ENCODE data around the gene ANKRD17.
"Not testable (repeated sequence)": the region's sequence is repeated elsewhere in the genome, so short reads cannot be mapped to it uniquely, and the experiment has no call there.

ANKRD17 gene

GRCh38 chr4:73230865-73231517 lies 27.6 kb downstream of the ANKRD17 start:
- Histone ChIP-seq H2AK5ac (ENCODE audit: low read length, severe bottlenecking) (no peak overlapping the region), H3K27me3 (ENCODE audit: control insufficient read depth in 1 of 2, insufficient read depth in 1 of 2, low read length in 2 of 2) (no peaks in the 10 kb centered on the region), H3K23ac (ENCODE audit: low read length in 2 of 2) (no peak overlapping the region), H3K4ac (ENCODE audit: low read depth in 1 of 2, low read length in 2 of 2) (no peak overlapping the region), H3K4me1 (ENCODE audit: control insufficient read depth, insufficient read depth, low read depth, low read length) (no peaks in the 10 kb centered on the region), H4K8ac (ENCODE audit: low read length) (no peak overlapping the region), H2BK12ac (ENCODE audit: low read length in 2 of 2) (no peak overlapping the region), H3K4me2 (ENCODE audit: low read length, poor library complexity, severe bottlenecking) (no peak overlapping the region), H3K27ac (ENCODE audit: low read length, poor library complexity, severe bottlenecking) (no peak overlapping the region), H3K9ac (ENCODE audit: low read length) (no peak overlapping the region), H2BK15ac (ENCODE audit: low read depth, poor library complexity, severe bottlenecking) (no peak overlapping the region), H3K14ac (ENCODE audit: low read length in 2 of 2) (no peak overlapping the region), H3K4me3 (ENCODE audit: insufficient read depth in 1 of 2, low read depth in 1 of 2, low read length in 2 of 2) (no peak overlapping the region), H3K36me3 (ENCODE audit: control insufficient read depth in 1 of 2, insufficient read depth in 2 of 2, low read depth in 1 of 2, low read length in 2 of 2) (peaks cover 8 to 51% of the 10 kb centered on the region in 2 experiments), H4K91ac (ENCODE audit: low read length) (no peak overlapping the region), H2BK5ac (ENCODE audit: low read depth, low read length, poor library complexity, severe bottlenecking) (no peak overlapping the region), H3K79me1 (replicated peaks; ENCODE audit: low read length, poor library complexity, severe bottlenecking) (peaks cover 5% of the 10 kb centered on the region), H2AFZ (ENCODE audit: low read depth, low read length) (no peak overlapping the region), H3K18ac (ENCODE audit: low read depth in 1 of 2, low read length in 2 of 2) (no peak overlapping the region), H2BK120ac (ENCODE audit: low read depth, low read length) (no peak overlapping the region), H3K9me3 (ENCODE audit: control insufficient read depth, low read length) (no peaks in the 10 kb centered on the region)
- WGBS: 79% methylated on average over 1 of the region's 3 CpGs
- no peak for DNase-seq

GRCh38 chr4:73228800-73229199 lies 29.8 kb downstream of the ANKRD17 start:
- 100% methylated on average over 2 of the region's 6 CpGs for WGBS
- H4K91ac ChIP-seq (ENCODE audit: low read length); H2BK12ac ChIP-seq (ENCODE audit: low read length in 2 of 2); H3K14ac ChIP-seq (ENCODE audit: low read length in 2 of 2); H2BK5ac ChIP-seq (ENCODE audit: low read depth, low read length, poor library complexity, severe bottlenecking); H3K27me3 ChIP-seq (ENCODE audit: control insufficient read depth in 1 of 2, insufficient read depth in 1 of 2, low read length in 2 of 2); H3K23ac ChIP-seq (ENCODE audit: low read length in 2 of 2); H3K18ac ChIP-seq (ENCODE audit: low read depth in 1 of 2, low read length in 2 of 2); H2BK15ac ChIP-seq (ENCODE audit: low read depth, poor library complexity, severe bottlenecking); H3K4ac ChIP-seq (ENCODE audit: low read depth in 1 of 2, low read length in 2 of 2); H3K27ac ChIP-seq (ENCODE audit: low read length, poor library complexity, severe bottlenecking); H4K8ac ChIP-seq (ENCODE audit: low read length); H3K4me1 ChIP-seq (ENCODE audit: control insufficient read depth, insufficient read depth, low read depth, low read length); H2BK120ac ChIP-seq (ENCODE audit: low read depth, low read length); H3K79me1 ChIP-seq (replicated peaks; ENCODE audit: low read length, poor library complexity, severe bottlenecking); H3K4me2 ChIP-seq (ENCODE audit: low read length, poor library complexity, severe bottlenecking); H3K9ac ChIP-seq (ENCODE audit: low read length); H2AK5ac ChIP-seq (ENCODE audit: low read length, severe bottlenecking); H2AFZ ChIP-seq (ENCODE audit: low read depth, low read length); H3K4me3 ChIP-seq (ENCODE audit: insufficient read depth in 1 of 2, low read depth in 1 of 2, low read length in 2 of 2); DNase-seq; H3K9me3 ChIP-seq (ENCODE audit: control insufficient read depth, low read length): not testable (repeated sequence)
- H3K36me3 ChIP-seq (ENCODE audit: control insufficient read depth in 1 of 2, insufficient read depth in 2 of 2, low read depth in 1 of 2, low read length in 2 of 2): peaks cover 4 to 35% of the 10 kb centered on the region in 2 experiments

DNA sequence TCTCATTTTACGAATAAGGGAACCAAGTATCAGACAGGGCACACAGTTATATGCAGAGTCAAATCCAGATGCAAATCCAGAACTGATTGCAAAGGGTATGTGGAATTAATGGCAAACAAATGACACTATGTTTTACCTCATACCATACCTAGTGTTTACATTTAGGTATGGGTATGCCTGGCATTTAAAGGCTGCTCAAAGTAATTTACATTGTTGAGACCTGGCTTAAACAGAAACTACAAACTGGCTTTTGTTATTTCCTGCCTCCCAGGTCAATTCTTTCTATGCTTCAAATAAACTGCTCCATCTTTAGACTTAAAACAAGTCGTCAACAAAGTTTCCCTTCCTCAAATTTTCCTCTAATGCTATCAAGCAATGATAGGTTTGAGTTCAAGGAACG lies 33.7 kb downstream of the ANKRD17 start:
- Histone ChIP-seq H3K14ac (ENCODE audit: low read length in 2 of 2) (no peak overlapping the region), H3K79me1 (replicated peaks; ENCODE audit: low read length, poor library complexity, severe bottlenecking) (no peaks in the 10 kb centered on the region), H3K4me2 (ENCODE audit: low read length, poor library complexity, severe bottlenecking) (no peak overlapping the region), H3K23ac (ENCODE audit: low read length in 2 of 2) (no peak overlapping the region), H2BK5ac (ENCODE audit: low read depth, low read length, poor library complexity, severe bottlenecking) (no peak overlapping the region), H2BK120ac (ENCODE audit: low read depth, low read length) (no peak overlapping the region), H4K91ac (ENCODE audit: low read length) (no peak overlapping the region), H2AFZ (ENCODE audit: low read depth, low read length) (no peak overlapping the region), H2BK12ac (ENCODE audit: low read length in 2 of 2) (no peak overlapping the region), H3K36me3 (ENCODE audit: control insufficient read depth in 1 of 2, insufficient read depth in 2 of 2, low read depth in 1 of 2, low read length in 2 of 2) (peaks cover 0 to 4% of the 10 kb centered on the region in 2 experiments), H3K4ac (ENCODE audit: low read depth in 1 of 2, low read length in 2 of 2) (no peak overlapping the region), H3K9ac (ENCODE audit: low read length) (no peak overlapping the region), H4K8ac (ENCODE audit: low read length) (no peak overlapping the region), H2BK15ac (ENCODE audit: low read depth, poor library complexity, severe bottlenecking) (no peak overlapping the region), H3K9me3 (ENCODE audit: control insufficient read depth, low read length) (no peaks in the 10 kb centered on the region), H3K4me3 (ENCODE audit: insufficient read depth in 1 of 2, low read depth in 1 of 2, low read length in 2 of 2) (no peak overlapping the region), H3K27ac (ENCODE audit: low read length, poor library complexity, severe bottlenecking) (no peak overlapping the region), H3K4me1 (ENCODE audit: control insufficient read depth, insufficient read depth, low read depth, low read length) (peaks cover 5% of the 10 kb centered on the region), H3K27me3 (ENCODE audit: control insufficient read depth in 1 of 2, insufficient read depth in 1 of 2, low read length in 2 of 2) (no peaks in the 10 kb centered on the region), H2AK5ac (ENCODE audit: low read length, severe bottlenecking) (no peak overlapping the region), H3K18ac (ENCODE audit: low read depth in 1 of 2, low read length in 2 of 2) (no peak overlapping the region)
- DNase-seq: no peak
- WGBS: 93% methylated on average over 2 of the region's 3 CpGs

DNA sequence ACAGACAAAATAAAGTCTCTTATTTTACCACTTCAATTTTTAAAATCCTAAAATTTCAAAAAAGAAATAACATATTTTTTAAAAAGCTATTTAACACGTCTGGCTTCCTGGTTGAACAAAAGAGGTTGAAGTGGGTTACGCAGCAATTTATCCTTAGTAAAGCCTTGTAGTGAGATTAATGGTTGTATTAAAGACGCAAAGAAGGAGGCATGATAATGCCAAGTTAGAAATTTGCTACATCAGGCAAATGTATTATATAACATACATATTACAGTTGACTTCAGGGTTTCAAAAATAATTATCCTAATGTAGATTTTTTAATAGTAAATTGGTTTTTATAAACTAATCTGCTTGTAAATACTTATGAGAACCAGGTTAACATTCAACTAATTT lies 35.3 kb downstream of the ANKRD17 start:
- Histone ChIP-seq H3K4me2 (ENCODE audit: low read length, poor library complexity, severe bottlenecking) (no peak overlapping the region), H3K4ac (ENCODE audit: low read depth in 1 of 2, low read length in 2 of 2) (no peak overlapping the region), H3K79me1 (replicated peaks; ENCODE audit: low read length, poor library complexity, severe bottlenecking) (no peaks in the 10 kb centered on the region), H3K23ac (ENCODE audit: low read length in 2 of 2) (no peak overlapping the region), H3K4me3 (ENCODE audit: insufficient read depth in 1 of 2, low read depth in 1 of 2, low read length in 2 of 2) (peak overlapping the region in 1 of 2 experiments; percentile 87), H2BK5ac (ENCODE audit: low read depth, low read length, poor library complexity, severe bottlenecking) (no peak overlapping the region), H2BK120ac (ENCODE audit: low read depth, low read length) (no peak overlapping the region), H3K36me3 (ENCODE audit: control insufficient read depth in 1 of 2, insufficient read depth in 2 of 2, low read depth in 1 of 2, low read length in 2 of 2) (peaks cover 0 to 4% of the 10 kb centered on the region in 2 experiments), H3K9me3 (ENCODE audit: control insufficient read depth, low read length) (no peaks in the 10 kb centered on the region), H3K18ac (ENCODE audit: low read depth in 1 of 2, low read length in 2 of 2) (no peak overlapping the region), H3K27me3 (ENCODE audit: control insufficient read depth in 1 of 2, insufficient read depth in 1 of 2, low read length in 2 of 2) (no peaks in the 10 kb centered on the region), H3K4me1 (ENCODE audit: control insufficient read depth, insufficient read depth, low read depth, low read length) (peaks cover 5% of the 10 kb centered on the region), H2AFZ (ENCODE audit: low read depth, low read length) (no peak overlapping the region), H2BK12ac (ENCODE audit: low read length in 2 of 2) (no peak overlapping the region), H2BK15ac (ENCODE audit: low read depth, poor library complexity, severe bottlenecking) (no peak overlapping the region), H4K91ac (ENCODE audit: low read length) (no peak overlapping the region), H3K9ac (ENCODE audit: low read length) (peak overlapping the region; percentile 98), H2AK5ac (ENCODE audit: low read length, severe bottlenecking) (no peak overlapping the region), H3K14ac (ENCODE audit: low read length in 2 of 2) (no peak overlapping the region), H3K27ac (ENCODE audit: low read length, poor library complexity, severe bottlenecking) (no peak overlapping the region), H4K8ac (ENCODE audit: low read length) (no peak overlapping the region)
- no peak for DNase-seq
- 38% methylated on average over 2 of the region's 3 CpGs for WGBS

All from mesenchymal stem cell (in vitro differentiated cells and primary cell).